Measurements from ENCODE around the gene CNEP1R1.
"Not testable (repeated sequence)": the region's sequence is repeated elsewhere in the genome, so short reads cannot be mapped to it uniquely, and the experiment has no call there.

Gene CNEP1R1
- 20.3 to 25.0 reads per million in 2 donors for total RNA-seq

DNA sequence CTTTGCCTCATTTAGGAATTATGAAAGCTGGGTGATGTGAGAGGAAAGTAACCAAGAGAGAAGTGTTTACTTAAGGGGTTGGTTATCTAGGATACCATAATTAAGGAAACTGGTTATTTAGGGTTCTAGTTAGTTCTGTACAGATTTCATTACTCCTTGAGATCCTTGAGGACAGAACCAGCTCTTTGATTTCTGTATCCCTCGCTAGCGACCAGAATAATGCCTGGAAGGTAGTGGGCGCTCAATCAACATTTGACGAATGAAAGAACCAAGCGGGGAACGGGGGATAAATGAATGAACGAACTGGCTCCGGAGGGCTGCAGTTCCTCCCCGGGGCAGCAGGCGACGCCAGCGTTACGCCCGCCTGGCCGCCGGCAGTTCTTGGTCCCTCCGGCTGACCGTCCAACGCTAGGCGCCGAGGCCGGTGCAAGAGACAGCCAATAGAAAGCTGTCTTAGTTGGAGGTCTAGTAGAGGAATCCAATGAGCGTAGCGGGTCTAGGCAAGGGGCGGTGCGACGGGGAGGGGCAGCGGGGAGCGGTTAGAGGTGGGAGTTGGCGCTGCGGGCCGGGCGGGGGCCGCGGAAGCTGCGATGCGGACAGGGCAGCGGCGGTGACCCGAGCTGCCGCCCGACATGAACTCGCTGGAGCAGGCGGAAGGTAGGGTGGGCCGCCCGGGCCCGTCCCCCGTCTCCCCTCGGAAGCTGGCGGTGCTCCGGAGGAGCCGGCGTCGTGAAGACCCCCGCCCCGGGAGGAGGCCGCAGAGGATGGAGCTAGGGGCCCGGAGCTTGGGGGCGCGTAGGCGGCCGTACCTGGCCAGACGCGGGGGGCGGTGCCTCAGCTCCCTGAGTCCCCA is at the start of gene CNEP1R1:
Gene CNEP1R1, plus strand, starts transcription at position 542 of the 853 bp plus-strand sequence. Its CDS starts 91 bp downstream, at position 633.
- peak; percentile 77 to 97 (median 87) for DNase-seq

DNA sequence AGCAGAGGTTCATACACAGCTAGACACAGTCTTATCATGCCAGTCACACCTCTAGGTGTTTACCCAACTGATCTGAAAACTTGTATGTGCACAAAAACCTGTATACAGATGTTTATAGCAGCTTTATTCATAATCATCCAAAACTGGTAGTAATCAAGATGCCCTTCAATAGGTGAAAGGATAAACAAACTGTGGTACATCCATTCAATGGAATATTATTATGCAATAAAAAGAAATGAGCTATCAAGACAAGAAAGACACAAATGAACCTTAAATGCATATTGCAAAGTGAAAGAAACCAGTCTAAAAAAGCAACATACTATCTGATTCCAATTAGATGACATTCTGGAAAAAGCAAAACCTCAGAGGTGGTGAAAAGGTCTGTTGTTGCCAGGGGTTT is 47.6 kb upstream of the CNEP1R1 start:
- DNase-seq = no peak

- no peak for DNase-seq
Measured at GRCh38 chr16:49978569-49979326, 46.3 kb upstream of the CNEP1R1 start.

- DNase-seq = no peak
Measured at GRCh38 chr16:49980166-49980565, 44.9 kb upstream of the CNEP1R1 start.

DNA sequence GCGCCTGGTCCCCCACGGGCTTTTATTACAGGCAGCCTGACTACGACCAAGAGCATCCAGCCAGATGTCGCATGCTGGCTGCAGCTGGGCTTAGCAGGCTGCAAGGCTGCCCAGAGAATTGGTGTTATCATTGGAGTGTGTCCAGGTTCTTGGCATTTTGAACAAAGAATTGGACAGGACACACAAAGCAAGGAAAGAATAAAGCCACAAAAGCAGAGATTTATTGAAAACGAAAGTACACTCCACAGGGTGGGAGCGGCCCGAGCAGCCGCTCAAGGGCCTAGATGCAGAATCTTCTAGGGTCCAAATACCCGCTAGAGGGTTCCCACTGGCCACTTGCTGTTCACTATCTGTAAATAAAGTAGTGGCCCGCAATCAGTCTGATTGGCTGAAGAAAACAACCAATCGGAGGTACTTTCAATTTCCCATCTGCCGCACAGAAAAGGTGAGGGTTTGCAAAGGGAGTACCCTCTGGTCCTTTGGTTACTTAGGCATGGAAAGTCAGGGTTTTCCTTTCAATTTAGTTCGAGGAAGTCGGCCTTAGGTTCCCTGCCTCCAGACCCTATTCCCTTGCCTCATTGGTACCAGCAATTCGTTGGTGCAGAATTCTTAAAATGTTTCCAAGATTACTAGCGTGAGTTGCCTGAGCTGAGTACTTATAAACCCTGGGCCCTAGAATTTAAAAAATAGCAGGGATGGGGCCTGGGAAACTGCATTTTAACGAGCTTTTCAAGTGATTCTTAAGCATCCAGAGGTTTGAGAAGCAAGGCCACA is 38.5 kb upstream of the CNEP1R1 start:
- DNase-seq = no peak

DNA sequence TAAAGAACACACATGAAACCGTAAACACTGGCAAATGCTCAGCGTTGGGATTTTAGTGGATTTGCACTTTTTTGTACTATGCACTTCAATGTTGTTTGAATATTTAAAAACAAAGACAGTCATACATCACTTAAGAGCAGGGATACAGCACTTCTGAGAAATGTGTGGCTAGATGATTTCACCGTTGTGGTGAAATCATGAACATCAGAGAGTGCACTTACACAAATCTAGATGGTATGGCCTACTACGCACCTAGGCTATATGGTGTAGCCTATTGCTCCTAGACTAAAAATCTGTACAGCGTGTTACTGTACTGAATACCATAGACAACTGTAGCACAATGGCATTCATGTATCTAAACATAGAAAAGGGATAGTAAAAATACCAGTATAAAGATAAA is 37.6 kb upstream of the CNEP1R1 start:
- DNase-seq = peak in 1 of 5 experiments; percentile 71

DNA sequence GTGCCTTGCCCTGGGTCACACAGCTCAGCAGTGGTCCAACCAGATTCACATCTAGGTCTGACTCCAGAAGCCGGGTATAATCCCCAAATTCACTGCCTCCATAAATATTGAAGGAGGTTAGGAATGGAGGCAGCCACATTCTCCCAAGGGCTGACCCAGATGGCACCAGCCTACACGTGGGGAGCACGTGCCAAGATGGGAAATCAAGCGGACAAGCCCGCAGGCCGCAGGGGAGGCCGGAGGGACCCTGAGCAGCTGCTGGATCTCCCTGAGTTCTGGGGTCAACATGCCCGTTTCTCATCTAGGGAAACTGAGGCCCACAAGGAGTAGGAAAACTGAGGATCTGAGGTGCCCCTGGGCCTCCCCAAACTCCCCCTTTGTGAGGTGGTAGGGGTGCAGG is 32.2 kb upstream of the CNEP1R1 start:
- DNase-seq = no peak

DNA sequence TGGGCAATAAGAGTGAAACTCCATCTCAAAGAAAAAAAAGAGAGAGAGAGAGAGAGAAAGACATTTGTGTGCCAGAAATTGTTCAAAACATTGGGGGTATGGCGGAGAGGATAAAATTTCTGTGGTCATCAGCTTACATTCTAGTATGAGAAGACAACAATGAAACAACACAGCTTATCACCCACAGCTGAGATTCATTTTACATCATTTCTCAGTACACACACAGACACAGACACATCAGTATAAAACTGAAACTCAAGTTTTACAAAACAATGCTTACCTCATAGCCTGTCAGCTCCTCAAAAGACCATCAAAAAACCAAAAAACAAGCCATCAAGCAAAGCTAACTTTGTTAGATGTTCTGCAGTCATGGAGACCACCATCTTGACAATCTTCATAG is 31.4 kb upstream of the CNEP1R1 start:
- DNase-seq = peak in 1 of 5 experiments; percentile 53

- no peak for DNase-seq
Measured at GRCh38 chr16:49994006-49994405, 31.0 kb upstream of the CNEP1R1 start.

DNA sequence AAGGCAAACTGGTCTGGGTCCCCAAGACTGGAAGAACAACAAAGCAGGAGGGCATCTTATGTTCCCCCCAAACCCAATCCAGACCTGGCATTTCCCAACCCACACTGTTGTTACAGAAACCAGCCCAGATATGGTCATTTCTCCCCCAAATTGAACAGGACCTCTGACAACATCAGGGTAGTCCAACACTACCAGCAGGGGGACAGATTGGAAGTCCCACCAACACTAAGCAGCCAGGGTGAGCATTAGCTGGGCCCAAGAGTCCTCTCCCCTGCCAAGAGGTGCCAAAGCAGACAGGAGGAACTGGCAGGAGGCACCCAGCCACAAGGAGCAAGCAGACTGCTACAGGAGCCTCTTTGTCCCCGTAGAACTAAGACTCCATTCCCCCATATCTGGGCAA is 29.3 kb upstream of the CNEP1R1 start:
- DNase-seq = no peak

DNA sequence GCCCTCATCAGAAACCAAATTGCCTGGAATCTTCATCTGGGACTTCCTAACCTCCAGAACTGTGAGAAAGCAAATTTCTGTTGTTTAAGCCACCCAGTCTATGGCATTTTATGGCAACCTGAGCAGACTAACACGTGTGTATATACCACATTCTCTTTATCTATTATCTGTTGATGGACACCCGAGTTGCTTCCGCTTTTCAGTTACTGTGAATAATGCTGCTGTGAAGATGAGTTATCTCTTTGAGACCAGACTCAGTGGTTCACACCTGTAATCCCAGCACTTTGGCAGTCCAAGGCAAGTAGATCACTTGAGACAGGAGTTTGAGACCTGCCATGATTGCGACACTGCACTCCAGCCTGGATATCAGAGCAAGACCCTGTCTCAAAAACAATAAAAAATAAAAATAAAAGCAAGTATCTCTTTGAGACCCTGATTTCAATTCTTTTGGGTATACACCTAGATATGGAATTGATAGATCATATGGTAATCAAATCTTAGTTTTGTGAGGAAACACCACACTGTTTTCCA is 27.2 kb upstream of the CNEP1R1 start:
- no peak for DNase-seq

DNA sequence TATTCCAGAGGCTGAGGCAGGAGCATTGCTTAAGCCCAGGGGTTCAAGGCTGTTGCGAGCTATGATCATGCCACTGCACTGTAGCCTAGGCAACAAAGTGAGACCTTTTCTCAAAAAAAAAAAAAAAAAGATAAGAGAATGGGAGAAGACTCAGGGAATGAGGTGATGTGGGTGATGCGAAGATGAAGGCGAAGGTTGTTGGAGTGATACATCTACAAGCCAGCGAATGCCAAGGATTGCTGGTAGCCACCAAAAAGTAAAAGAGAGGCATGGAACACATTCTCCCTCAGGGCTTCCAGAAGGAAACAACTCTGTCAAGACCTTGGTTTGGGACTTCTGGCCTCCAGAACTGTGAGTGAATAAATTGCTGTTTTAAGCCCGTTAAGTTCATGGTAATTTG is 26.0 kb upstream of the CNEP1R1 start:
- DNase-seq = no peak

DNA sequence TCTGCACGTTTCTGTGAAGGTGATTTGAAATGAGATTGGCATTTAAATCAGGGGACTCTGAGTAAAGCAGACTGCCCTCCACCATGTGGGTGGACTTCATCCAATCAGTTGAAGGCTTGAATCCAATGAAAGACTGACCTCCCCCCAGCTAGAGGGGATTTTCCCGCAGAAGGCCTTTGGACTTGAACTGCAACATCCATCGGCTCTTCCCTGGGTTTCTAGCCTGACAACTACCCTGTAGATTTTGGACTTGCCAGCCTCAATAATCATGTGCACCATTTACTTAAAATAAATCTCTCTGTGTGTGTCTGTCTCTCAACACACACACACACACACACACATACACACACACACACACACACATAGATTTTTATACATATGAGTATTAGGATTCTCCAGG is 23.9 kb upstream of the CNEP1R1 start:
- no peak for DNase-seq

DNA sequence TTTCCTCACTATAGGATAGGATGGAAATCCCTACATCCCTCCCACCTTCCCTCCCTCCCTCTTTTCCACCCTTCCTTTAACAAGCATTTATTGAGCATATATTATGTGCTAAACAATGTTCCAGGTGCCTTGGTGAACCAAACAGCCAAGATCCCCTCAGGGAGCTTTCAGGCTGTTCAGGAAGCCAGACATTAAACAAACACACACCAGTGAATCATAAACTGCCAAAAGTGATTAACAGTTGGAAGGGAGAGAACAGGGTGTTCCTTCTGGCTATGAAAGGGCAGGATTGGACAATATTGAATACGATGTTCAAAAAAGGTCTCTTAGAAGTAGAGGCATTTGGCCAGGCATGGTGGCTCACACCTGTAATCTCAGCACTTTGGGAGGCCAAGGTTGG is 22.8 kb upstream of the CNEP1R1 start:
- DNase-seq = no peak

- DNase-seq = no peak
Measured at GRCh38 chr16:50004239-50004638, 20.8 kb upstream of the CNEP1R1 start.

DNA sequence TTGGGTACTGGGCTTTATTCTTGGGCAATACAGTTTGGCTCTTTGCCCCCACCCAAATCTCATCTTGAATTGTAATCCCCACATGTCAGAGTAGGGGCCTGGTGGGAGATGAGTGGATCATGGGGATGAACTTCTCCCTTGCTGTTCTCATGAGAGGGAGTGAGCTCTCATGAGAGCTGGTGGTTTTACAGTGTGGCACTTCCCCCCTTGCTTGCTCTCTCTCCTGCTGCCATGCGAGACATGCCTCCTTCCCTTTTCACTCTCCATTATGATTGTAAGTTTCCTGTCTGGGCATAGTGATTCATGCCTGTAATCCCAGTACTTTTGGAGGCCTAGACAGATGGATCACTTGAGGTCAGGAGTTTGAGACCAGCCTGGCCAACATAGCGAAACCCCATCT is 18.1 kb upstream of the CNEP1R1 start:
- DNase-seq = no peak

DNA sequence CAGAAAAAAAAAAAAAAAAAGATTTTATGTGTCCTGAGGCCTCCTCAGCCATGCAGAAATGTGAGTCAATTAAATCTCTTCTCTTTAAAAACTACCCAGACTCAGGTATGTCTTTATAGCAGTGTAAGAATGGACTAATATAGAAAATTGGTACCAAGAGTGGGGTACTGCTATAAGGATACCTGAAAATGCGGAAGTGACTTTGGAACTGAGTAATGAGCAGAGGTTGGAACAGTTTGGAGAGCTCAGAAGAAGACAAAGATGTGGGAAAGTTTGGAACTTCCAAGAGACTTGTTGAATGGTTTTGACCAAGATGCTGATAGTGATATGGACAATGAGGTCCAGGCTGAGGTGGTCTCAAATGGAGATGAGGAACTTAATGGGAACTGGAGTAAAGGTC is 17.3 kb upstream of the CNEP1R1 start:
- no peak for DNase-seq

DNA sequence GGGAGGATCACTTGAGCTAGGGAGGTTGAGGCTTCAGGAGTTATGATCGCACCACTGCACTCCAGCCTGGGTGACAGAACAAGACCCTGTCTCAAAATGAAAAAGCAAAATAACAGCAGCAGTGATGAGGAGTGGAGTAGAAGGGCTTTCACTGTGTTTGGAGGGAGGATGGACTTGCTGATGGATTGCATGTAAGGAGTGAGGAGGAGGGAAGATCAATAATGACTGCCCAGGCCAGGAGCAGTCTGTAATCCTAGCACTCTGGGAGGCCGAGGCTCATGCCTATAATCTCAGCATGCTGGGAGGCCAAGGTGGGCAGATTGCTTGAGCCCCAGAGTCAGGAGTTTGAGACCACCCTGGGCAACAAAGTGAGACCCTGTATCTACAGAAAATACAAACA is 14.8 kb upstream of the CNEP1R1 start:
- no peak for DNase-seq

DNA sequence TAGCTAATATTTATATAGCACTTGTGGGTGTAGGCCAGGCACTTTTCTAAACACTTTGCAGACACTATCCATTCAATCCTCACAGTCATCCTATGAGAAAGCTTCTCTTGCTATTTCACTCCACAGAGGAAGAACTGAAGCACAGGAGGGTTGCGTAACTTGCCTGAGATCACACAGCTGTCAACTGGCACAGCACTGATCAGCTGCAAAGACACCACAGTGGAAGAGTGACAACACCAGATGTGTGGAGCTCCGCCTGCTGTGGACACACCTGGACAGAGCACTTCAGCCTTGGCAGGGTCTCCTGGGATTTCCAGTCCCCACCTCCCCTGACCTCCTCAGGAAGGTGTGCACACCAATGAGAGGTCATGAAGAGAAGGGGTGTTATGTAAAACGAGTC is 13.3 kb upstream of the CNEP1R1 start:
- no peak for DNase-seq

DNA sequence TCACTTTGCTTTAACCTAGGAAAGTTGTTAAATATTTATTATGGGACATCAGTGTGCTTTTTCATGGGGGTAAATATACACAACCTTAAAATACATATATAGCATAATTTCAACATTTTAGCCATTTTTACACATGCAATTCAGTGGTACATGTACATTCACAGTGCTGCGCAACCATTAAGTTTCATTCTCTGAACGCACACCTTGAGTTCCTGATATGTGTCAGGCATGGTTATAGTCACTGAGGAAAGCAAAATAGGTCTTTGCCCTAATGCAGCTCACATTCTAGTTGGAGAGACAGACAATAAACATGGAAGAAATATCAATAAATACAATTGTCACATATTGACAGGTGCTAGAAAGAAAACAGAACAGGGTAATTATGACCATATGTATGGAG is 12.8 kb upstream of the CNEP1R1 start:
- DNase-seq = no peak

GRCh38 chr16:50014211-50014610 is 10.8 kb upstream of the CNEP1R1 start:
- not testable (repeated sequence) for DNase-seq

DNA sequence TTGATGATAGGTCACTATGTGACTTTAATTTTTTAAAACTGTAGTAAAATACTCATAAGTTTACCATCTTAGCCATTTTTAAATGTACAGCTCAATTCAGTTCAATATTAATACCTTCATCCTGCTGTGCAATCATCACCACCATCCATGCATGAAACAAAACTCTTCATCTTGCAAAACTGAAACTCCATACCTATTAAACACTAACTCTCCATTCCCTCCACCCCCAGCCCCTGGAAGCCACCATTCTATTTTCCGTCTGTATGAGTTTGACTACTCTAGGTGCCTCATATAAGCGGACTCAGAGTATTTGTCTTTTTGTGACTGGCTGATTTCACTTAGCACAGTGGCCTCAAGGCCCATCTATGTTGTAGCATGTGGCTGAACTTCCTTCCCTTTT is 9.4 kb upstream of the CNEP1R1 start:
- no peak for DNase-seq

GRCh38 chr16:50017553-50017952 is 7.5 kb upstream of the CNEP1R1 start:
- no peak for DNase-seq

Data from T-helper 2 cell (primary cell).